MM.1S (cell line): ENCODE measurements around the gene TUFM.

Experiments used
- EZH2 ChIP-seq: fragments of 300-600 bp; sonication (generic); optimal IDR thresholded peaks from 2 replicates; pipeline ENCODE3; 2017; ENCODE audit warnings: low read depth, mild to moderate bottlenecking, antibody characterized with exemption, low read length, mixed read lengths
- EZH2phosphoT487 ChIP-seq: fragments of 300-600 bp; sonication (generic); IDR thresholded peaks from 2 replicates; pipeline ENCODE4 v1.6.1; 2018; ENCODE audit warnings: antibody characterized with exemption, low read length
- TF ChIP-seq, protein P1 (sequence below): fragments of 300-600 bp; sonication (generic); IDR thresholded peaks from 2 replicates; pipeline ENCODE4 v1.5.1; 2016; ENCODE audit warnings: antibody characterized with exemption, low read length, mixed read lengths

DNA sequence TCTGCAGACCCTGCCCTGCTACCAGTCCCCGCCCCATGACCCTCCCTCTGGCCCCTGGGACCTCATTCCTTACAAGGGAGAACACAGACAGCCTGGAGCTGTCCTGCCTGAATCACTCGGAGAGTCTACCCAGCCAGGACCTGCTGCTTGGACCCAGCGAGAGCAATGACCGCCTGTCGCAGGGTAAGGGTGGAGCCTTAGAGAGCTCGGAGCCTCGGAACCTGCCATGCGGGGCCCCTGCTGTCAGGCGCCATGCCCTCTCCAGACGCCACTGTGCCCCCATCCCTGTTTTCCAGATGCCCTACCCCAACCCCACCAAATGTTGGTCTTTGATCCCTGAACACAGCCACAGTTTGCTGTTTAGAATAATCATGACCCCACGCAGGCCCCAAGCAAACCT, 23.1 kb upstream of the TUFM start:
- TF ChIP-seq, protein P1, sequence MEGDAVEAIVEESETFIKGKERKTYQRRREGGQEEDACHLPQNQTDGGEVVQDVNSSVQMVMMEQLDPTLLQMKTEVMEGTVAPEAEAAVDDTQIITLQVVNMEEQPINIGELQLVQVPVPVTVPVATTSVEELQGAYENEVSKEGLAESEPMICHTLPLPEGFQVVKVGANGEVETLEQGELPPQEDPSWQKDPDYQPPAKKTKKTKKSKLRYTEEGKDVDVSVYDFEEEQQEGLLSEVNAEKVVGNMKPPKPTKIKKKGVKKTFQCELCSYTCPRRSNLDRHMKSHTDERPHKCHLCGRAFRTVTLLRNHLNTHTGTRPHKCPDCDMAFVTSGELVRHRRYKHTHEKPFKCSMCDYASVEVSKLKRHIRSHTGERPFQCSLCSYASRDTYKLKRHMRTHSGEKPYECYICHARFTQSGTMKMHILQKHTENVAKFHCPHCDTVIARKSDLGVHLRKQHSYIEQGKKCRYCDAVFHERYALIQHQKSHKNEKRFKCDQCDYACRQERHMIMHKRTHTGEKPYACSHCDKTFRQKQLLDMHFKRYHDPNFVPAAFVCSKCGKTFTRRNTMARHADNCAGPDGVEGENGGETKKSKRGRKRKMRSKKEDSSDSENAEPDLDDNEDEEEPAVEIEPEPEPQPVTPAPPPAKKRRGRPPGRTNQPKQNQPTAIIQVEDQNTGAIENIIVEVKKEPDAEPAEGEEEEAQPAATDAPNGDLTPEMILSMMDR: no peak
- TF ChIP-seq EZH2 (no peak), EZH2phosphoT487 (no peak)
